ENCODE data around the gene MAS1. TPM values are rescaled to one million over a fixed set of nuclear protein-coding genes. Genes with fewer than 3 reads are reported as not detected.

MAS1 gene
- total RNA-seq, 1 donor from 2014 or later: not detected

GRCh38 chr6:159899994-159900745 lies 9.4 kb downstream of the MAS1 start:
- H3K27ac ChIP-seq: no peak overlapping the region
- no peak for DNase-seq (ENCODE audit: low spot score in 2 of 2)
- TF ChIP-seq CTCF (IDR thresholded peaks at IDR 0.05): no peak
- H3K36me3 ChIP-seq: no peaks in the 10 kb centered on the region
- intact Hi-C loops (cut with DNase I): no loop called here
- no peaks in the 10 kb centered on the region for H3K9me3 ChIP-seq
- H3K4me1 ChIP-seq: no peaks in the 10 kb centered on the region
- no peak overlapping the region for H3K4me3 ChIP-seq
- H3K27me3 ChIP-seq: no peaks in the 10 kb centered on the region

GRCh38 chr6:159902620-159903019 lies 11.8 kb downstream of the MAS1 start:
- intact Hi-C loops (cut with DNase I): no loop called here
- no peaks in the 10 kb centered on the region for H3K4me1 ChIP-seq

DNA sequence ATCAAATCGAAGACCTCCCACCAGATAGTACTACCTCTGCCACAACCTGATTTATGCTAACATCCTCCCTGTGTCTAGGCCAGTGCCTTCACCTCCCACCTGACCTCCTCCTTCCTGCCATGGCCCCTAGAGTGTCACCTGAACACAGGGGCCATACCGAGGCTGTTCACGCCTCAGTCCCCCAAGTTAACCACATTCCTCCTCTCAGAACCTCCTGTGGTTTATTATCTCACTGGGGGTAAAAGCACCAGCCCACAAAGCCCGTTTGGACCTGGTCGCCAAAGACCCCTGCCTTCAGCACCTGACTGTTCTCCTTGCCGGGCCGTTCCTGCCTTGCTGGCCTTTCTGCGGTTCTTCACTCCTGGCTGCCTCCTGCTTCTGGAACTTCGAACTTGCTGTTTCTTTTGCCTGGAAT lies 13.7 kb downstream of the MAS1 start:
- Histone ChIP-seq H3K36me3 (no peaks in the 10 kb centered on the region), H3K27ac (no peak overlapping the region), H3K27me3 (no peaks in the 10 kb centered on the region), H3K9me3 (no peaks in the 10 kb centered on the region), H3K4me1 (no peaks in the 10 kb centered on the region), H3K4me3 (no peak overlapping the region)
- no peak for TF ChIP-seq CTCF (IDR thresholded peaks at IDR 0.05)
- intact Hi-C loops (cut with DNase I): no loop called here
- DNase-seq (ENCODE audit: low spot score in 2 of 2): no peak

More at GRCh38 chr6:159902620-159903019, 11.8 kb downstream of the MAS1 start:
- TF ChIP-seq CTCF (IDR thresholded peaks at IDR 0.05): no peak
- no peaks in the 10 kb centered on the region for H3K36me3 ChIP-seq
- H3K4me3 ChIP-seq: no peak overlapping the region
- no peaks in the 10 kb centered on the region for H3K27me3 ChIP-seq
- H3K27ac ChIP-seq: no peak overlapping the region
- no peak for DNase-seq (ENCODE audit: low spot score in 2 of 2)
- no peaks in the 10 kb centered on the region for H3K9me3 ChIP-seq

GRCh38 chr6:159906400-159906799 lies 15.6 kb downstream of the MAS1 start:
- intact Hi-C loops (cut with DNase I): no loop called here
- no peak for TF ChIP-seq CTCF (IDR thresholded peaks at IDR 0.05)
- H3K27ac ChIP-seq: no peak overlapping the region

DNA sequence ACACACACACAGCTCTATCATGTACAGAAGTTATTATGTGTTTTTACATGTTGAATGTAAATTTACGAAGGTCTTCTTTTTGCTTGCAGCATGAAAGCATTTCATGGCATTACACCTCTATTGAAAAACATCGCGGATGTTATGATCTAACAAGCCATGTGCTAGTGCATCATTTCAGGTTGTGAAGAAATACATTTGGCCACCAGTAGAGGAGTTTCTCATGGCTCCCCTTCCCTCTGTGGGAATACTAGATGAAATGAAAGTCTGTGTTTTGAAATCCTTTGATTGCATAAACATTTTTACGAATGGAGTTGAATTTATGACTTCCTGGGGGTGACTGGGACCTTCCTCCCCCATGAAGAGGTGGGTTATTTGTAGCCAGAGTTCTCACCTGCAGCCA lies 17.7 kb downstream of the MAS1 start:
- no peak for TF ChIP-seq CTCF (IDR thresholded peaks at IDR 0.05)
- DNase-seq (ENCODE audit: low spot score in 2 of 2): no peak
- Histone ChIP-seq H3K9me3 (no peaks in the 10 kb centered on the region), H3K36me3 (no peaks in the 10 kb centered on the region), H3K27ac (no peak overlapping the region), H3K27me3 (no peaks in the 10 kb centered on the region), H3K4me3 (no peak overlapping the region), H3K4me1 (no peaks in the 10 kb centered on the region)
- intact Hi-C loops (cut with DNase I): no loop called here

More at GRCh38 chr6:159906400-159906799, 15.6 kb downstream of the MAS1 start:
- Histone ChIP-seq H3K36me3 (no peaks in the 10 kb centered on the region), H3K4me1 (no peaks in the 10 kb centered on the region), H3K9me3 (no peaks in the 10 kb centered on the region), H3K27me3 (no peaks in the 10 kb centered on the region), H3K4me3 (no peak overlapping the region)
- DNase-seq (ENCODE audit: low spot score in 2 of 2): no peak
